ENCODE data around the gene NR4A3. TPM values are rescaled to one million over a fixed set of nuclear protein-coding genes. Genes with fewer than 3 reads are reported as not detected.

Gene NR4A3
- total and polyA plus RNA-seq, 2 experiments from 2014 or later, result 0.10 to 0.17 TPM

DNA sequence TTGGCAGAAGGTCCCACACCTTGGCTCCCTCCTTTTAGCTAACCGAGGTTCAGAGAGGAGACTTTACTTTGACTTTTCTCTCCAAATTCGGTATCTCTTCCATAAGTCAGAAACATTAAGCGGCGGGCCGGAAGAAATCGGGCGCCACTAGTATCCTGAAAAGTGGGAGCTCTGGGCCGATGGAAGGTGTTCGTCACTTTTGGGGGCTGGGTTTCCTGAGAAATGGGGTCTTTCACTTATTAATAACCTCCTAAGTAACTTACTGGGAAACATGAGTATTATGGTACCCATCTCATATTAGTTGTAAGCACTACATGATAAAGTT, 85.5 kb downstream of the NR4A3 start:
- Histone ChIP-seq H3K4me2 (peak overlapping the region; percentile 89), H3K79me2 (replicated peaks; ENCODE audit: insufficient read depth) (peaks cover 10% of the 10 kb centered on the region; the same call in 1 of the 2 replicates), H3K27me3 (ENCODE audit: insufficient read depth) (no peaks in the 10 kb centered on the region), H3K9me2 (ENCODE audit: insufficient read depth) (0 out of 2 replicates have a peak, but pooled peaks cover 5% of the 10 kb centered on the region), H3K27ac (ENCODE audit: low read depth) (no peak overlapping the region), H3K36me3 (ENCODE audit: insufficient read depth) (no peaks in the 10 kb centered on the region), H3F3A (replicated peaks; ENCODE audit: low read depth) (no peaks in the 10 kb centered on the region), H2AFZ (peak overlapping the region; percentile 94), H4K20me1 (replicated peaks; ENCODE audit: insufficient read depth) (no peaks in the 10 kb centered on the region), H3K4me3 (peak overlapping the region; percentile 86), H3K4me1 (ENCODE audit: insufficient read depth) (peaks cover 29% of the 10 kb centered on the region)
- DNase-seq (ENCODE audit: low spot score), result no peak
- TF ChIP-seq ZNF331 (CRISPR knock-in tag; IDR thresholded peaks at IDR 0.05; ENCODE audit: low read depth) (no peak), ZNF114 (CRISPR knock-in tag; IDR thresholded peaks at IDR 0.05) (no peak), NANOG (IDR thresholded peaks at IDR 0.05; ENCODE audit: borderline replicate concordance) (no peak), STAT1 (IDR thresholded peaks at IDR 0.05; ENCODE audit: unreplicated experiment) (no peak), JUNB (IDR thresholded peaks at IDR 0.05; ENCODE audit: unreplicated experiment) (no peak), EZH2phosphoT487 (IDR thresholded peaks at IDR 0.05; ENCODE audit: unreplicated experiment) (no peak), EZH2 (IDR thresholded peaks at IDR 0.05; ENCODE audit: low read depth, unreplicated experiment) (no peak), CREB1 (CRISPR knock-in tag; IDR thresholded peaks at IDR 0.05; ENCODE audit: low read depth) (no peak), POLR2AphosphoS5 (IDR thresholded peaks at IDR 0.05; ENCODE audit: low read depth) (no peak)
- TF ChIP-seq, protein P1, sequence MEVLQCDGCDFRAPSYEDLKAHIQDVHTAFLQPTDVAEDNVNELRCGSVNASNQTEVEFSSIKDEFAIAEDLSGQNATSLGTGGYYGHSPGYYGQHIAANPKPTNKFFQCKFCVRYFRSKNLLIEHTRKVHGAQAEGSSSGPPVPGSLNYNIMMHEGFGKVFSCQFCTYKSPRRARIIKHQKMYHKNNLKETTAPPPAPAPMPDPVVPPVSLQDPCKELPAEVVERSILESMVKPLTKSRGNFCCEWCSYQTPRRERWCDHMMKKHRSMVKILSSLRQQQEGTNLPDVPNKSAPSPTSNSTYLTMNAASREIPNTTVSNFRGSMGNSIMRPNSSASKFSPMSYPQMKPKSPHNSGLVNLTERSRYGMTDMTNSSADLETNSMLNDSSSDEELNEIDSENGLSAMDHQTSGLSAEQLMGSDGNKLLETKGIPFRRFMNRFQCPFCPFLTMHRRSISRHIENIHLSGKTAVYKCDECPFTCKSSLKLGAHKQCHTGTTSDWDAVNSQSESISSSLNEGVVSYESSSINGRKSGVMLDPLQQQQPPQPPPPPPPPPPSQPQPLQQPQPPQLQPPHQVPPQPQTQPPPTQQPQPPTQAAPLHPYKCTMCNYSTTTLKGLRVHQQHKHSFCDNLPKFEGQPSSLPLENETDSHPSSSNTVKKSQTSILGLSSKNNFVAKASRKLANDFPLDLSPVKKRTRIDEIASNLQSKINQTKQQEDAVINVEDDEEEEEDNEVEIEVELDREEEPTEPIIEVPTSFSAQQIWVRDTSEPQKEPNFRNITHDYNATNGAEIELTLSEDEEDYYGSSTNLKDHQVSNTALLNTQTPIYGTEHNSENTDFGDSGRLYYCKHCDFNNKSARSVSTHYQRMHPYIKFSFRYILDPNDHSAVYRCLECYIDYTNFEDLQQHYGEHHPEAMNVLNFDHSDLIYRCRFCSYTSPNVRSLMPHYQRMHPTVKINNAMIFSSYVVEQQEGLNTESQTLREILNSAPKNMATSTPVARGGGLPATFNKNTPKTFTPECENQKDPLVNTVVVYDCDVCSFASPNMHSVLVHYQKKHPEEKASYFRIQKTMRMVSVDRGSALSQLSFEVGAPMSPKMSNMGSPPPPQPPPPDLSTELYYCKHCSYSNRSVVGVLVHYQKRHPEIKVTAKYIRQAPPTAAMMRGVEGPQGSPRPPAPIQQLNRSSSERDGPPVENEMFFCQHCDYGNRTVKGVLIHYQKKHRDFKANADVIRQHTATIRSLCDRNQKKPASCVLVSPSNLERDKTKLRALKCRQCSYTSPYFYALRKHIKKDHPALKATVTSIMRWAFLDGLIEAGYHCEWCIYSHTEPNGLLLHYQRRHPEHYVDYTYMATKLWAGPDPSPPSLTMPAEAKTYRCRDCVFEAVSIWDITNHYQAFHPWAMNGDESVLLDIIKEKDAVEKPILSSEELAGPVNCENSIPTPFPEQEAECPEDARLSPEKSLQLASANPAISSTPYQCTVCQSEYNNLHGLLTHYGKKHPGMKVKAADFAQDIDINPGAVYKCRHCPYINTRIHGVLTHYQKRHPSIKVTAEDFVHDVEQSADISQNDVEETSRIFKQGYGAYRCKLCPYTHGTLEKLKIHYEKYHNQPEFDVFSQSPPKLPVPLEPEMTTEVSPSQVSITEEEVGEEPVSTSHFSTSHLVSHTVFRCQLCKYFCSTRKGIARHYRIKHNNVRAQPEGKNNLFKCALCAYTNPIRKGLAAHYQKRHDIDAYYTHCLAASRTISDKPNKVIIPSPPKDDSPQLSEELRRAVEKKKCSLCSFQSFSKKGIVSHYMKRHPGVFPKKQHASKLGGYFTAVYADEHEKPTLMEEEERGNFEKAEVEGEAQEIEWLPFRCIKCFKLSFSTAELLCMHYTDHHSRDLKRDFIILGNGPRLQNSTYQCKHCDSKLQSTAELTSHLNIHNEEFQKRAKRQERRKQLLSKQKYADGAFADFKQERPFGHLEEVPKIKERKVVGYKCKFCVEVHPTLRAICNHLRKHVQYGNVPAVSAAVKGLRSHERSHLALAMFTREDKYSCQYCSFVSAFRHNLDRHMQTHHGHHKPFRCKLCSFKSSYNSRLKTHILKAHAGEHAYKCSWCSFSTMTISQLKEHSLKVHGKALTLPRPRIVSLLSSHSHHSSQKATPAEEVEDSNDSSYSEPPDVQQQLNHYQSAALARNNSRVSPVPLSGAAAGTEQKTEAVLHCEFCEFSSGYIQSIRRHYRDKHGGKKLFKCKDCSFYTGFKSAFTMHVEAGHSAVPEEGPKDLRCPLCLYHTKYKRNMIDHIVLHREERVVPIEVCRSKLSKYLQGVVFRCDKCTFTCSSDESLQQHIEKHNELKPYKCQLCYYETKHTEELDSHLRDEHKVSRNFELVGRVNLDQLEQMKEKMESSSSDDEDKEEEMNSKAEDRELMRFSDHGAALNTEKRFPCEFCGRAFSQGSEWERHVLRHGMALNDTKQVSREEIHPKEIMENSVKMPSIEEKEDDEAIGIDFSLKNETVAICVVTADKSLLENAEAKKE (CRISPR knock-in tag; IDR thresholded peaks at IDR 0.05), result no peak
- TF ChIP-seq, protein P2, sequence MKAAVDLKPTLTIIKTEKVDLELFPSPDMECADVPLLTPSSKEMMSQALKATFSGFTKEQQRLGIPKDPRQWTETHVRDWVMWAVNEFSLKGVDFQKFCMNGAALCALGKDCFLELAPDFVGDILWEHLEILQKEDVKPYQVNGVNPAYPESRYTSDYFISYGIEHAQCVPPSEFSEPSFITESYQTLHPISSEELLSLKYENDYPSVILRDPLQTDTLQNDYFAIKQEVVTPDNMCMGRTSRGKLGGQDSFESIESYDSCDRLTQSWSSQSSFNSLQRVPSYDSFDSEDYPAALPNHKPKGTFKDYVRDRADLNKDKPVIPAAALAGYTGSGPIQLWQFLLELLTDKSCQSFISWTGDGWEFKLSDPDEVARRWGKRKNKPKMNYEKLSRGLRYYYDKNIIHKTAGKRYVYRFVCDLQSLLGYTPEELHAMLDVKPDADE (IDR thresholded peaks at IDR 0.05), result no peak
- TF ChIP-seq, protein P3, sequence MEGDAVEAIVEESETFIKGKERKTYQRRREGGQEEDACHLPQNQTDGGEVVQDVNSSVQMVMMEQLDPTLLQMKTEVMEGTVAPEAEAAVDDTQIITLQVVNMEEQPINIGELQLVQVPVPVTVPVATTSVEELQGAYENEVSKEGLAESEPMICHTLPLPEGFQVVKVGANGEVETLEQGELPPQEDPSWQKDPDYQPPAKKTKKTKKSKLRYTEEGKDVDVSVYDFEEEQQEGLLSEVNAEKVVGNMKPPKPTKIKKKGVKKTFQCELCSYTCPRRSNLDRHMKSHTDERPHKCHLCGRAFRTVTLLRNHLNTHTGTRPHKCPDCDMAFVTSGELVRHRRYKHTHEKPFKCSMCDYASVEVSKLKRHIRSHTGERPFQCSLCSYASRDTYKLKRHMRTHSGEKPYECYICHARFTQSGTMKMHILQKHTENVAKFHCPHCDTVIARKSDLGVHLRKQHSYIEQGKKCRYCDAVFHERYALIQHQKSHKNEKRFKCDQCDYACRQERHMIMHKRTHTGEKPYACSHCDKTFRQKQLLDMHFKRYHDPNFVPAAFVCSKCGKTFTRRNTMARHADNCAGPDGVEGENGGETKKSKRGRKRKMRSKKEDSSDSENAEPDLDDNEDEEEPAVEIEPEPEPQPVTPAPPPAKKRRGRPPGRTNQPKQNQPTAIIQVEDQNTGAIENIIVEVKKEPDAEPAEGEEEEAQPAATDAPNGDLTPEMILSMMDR (conservative IDR thresholded peaks at IDR 0.05; ENCODE audit: low read depth in 2 of 2), result no peak
- TF ChIP-seq, protein P4, sequence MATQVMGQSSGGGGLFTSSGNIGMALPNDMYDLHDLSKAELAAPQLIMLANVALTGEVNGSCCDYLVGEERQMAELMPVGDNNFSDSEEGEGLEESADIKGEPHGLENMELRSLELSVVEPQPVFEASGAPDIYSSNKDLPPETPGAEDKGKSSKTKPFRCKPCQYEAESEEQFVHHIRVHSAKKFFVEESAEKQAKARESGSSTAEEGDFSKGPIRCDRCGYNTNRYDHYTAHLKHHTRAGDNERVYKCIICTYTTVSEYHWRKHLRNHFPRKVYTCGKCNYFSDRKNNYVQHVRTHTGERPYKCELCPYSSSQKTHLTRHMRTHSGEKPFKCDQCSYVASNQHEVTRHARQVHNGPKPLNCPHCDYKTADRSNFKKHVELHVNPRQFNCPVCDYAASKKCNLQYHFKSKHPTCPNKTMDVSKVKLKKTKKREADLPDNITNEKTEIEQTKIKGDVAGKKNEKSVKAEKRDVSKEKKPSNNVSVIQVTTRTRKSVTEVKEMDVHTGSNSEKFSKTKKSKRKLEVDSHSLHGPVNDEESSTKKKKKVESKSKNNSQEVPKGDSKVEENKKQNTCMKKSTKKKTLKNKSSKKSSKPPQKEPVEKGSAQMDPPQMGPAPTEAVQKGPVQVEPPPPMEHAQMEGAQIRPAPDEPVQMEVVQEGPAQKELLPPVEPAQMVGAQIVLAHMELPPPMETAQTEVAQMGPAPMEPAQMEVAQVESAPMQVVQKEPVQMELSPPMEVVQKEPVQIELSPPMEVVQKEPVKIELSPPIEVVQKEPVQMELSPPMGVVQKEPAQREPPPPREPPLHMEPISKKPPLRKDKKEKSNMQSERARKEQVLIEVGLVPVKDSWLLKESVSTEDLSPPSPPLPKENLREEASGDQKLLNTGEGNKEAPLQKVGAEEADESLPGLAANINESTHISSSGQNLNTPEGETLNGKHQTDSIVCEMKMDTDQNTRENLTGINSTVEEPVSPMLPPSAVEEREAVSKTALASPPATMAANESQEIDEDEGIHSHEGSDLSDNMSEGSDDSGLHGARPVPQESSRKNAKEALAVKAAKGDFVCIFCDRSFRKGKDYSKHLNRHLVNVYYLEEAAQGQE (IDR thresholded peaks at IDR 0.05; ENCODE audit: unreplicated experiment), result no peak
- peaks cover 27% of the 10 kb centered on the region for H3K4me1 Mint-ChIP-seq
- peaks cover 3% of the 10 kb centered on the region for H3K27me3 Mint-ChIP-seq (ENCODE audit: insufficient read depth, low read depth, poor library complexity)
- H3K36me3 Mint-ChIP-seq (ENCODE audit: low read depth), result no peaks in the 10 kb centered on the region; the same call in 2 of the 3 replicates
- H3K9me3 Mint-ChIP-seq, result no peaks in the 10 kb centered on the region
- peak overlapping the region; percentile 93 for H3K27ac Mint-ChIP-seq
- H3K4me3 Mint-ChIP-seq, result peak overlapping the region; percentile 95
- no peak for ATAC-seq

All from GM23338 (cell line).